Peyer's patch (tissue), 4 donors: ENCODE measurements around the gene POLA1.

Experiments used
- POLR2A ChIP-seq, 2 donors: fragments of 450-650 bp; IDR thresholded peaks; one replicate each; pipeline ENCODE4 v1.5.1; 2017; ENCODE audit warnings: antibody characterized with exemption in 2 of 2, mild to moderate bottlenecking in 2 of 2, moderate library complexity in 2 of 2
- TF ChIP-seq, protein P1 (sequence below), 6 experiments: fragments of 450-650 bp in 4 of 6; fragments of 200-600 bp in 2 of 6; sonication (generic) in 1 of 6; IDR thresholded peaks; one replicate each; pipeline ENCODE4 v1.5.1; 2017 to 2019; ENCODE audit warnings: antibody characterized with exemption in 6 of 6, mild to moderate bottlenecking in 3 of 6, moderate library complexity in 1 of 6

DNA sequence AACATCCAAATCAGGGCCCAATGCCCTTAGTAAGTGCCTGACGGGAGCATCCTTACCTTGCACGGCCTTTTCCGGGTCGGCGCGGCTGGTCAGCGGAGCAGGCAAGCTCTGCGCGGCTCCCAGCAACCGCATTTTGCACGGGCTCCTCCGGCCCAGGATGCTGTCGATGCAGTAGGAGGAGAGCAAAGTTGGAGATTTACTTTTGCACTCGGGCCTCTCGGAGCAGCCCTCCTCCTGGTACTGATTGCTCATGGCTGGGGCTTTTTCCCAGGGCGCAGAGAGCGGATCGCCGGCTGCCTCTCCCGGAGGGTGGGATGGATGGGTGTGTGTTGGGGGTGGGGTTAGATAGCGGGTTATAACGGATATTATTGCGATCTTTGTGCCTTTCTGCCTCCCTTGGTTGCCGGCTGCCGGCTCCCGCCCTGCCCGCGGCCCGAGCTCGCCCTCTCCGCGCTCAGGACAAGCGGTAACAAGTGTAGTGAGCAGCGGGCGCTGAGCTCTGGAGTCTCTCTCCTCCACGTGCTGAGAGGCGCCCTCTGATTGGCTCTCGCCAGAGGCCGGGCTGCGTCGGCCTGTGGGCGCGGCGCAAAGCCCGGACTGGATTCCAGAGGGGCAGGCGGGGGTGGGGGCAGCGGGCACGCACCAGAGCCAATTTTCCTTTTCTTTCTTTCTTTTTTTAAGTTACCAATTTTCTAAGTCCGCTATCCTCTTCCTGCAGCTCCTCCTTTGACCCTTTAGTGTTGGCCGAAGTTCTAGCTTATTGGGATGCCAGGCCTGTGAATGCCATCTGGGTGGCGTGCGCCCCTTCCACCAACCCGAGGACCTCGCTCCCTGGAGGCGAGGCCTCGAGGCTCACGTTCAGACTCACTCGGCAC is 322.0 kb downstream of the POLA1 start, which contains the start of gene ARX:
- TF ChIP-seq, protein P1, sequence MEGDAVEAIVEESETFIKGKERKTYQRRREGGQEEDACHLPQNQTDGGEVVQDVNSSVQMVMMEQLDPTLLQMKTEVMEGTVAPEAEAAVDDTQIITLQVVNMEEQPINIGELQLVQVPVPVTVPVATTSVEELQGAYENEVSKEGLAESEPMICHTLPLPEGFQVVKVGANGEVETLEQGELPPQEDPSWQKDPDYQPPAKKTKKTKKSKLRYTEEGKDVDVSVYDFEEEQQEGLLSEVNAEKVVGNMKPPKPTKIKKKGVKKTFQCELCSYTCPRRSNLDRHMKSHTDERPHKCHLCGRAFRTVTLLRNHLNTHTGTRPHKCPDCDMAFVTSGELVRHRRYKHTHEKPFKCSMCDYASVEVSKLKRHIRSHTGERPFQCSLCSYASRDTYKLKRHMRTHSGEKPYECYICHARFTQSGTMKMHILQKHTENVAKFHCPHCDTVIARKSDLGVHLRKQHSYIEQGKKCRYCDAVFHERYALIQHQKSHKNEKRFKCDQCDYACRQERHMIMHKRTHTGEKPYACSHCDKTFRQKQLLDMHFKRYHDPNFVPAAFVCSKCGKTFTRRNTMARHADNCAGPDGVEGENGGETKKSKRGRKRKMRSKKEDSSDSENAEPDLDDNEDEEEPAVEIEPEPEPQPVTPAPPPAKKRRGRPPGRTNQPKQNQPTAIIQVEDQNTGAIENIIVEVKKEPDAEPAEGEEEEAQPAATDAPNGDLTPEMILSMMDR (IDR thresholded peaks at IDR 0.05) = no peak
- no peak for TF ChIP-seq POLR2A (IDR thresholded peaks at IDR 0.05)
